HL-60/S4 treated with phorbol 12-myristate 13-acetate at 8.2 ng/mL for 4 days and 3 days (cell line): Measurements from ENCODE around the gene DNAJC13.
"Not testable (repeated sequence)": the region's sequence is repeated elsewhere in the genome, so short reads cannot be mapped to it uniquely, and the experiment has no call there.

Experiments
- in situ Hi-C: fragments of 300-500 bp; cut with MboI; formaldehyde crosslinking; loops from 2 replicates; pipeline ENCODE4 v1.15.0; 2022; ENCODE audit warnings: low sequenced_read_pairs

Gene DNAJC13, protein sequence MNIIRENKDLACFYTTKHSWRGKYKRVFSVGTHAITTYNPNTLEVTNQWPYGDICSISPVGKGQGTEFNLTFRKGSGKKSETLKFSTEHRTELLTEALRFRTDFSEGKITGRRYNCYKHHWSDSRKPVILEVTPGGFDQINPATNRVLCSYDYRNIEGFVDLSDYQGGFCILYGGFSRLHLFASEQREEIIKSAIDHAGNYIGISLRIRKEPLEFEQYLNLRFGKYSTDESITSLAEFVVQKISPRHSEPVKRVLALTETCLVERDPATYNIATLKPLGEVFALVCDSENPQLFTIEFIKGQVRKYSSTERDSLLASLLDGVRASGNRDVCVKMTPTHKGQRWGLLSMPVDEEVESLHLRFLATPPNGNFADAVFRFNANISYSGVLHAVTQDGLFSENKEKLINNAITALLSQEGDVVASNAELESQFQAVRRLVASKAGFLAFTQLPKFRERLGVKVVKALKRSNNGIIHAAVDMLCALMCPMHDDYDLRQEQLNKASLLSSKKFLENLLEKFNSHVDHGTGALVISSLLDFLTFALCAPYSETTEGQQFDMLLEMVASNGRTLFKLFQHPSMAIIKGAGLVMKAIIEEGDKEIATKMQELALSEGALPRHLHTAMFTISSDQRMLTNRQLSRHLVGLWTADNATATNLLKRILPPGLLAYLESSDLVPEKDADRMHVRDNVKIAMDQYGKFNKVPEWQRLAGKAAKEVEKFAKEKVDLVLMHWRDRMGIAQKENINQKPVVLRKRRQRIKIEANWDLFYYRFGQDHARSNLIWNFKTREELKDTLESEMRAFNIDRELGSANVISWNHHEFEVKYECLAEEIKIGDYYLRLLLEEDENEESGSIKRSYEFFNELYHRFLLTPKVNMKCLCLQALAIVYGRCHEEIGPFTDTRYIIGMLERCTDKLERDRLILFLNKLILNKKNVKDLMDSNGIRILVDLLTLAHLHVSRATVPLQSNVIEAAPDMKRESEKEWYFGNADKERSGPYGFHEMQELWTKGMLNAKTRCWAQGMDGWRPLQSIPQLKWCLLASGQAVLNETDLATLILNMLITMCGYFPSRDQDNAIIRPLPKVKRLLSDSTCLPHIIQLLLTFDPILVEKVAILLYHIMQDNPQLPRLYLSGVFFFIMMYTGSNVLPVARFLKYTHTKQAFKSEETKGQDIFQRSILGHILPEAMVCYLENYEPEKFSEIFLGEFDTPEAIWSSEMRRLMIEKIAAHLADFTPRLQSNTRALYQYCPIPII (N-terminal part only)

DNA sequence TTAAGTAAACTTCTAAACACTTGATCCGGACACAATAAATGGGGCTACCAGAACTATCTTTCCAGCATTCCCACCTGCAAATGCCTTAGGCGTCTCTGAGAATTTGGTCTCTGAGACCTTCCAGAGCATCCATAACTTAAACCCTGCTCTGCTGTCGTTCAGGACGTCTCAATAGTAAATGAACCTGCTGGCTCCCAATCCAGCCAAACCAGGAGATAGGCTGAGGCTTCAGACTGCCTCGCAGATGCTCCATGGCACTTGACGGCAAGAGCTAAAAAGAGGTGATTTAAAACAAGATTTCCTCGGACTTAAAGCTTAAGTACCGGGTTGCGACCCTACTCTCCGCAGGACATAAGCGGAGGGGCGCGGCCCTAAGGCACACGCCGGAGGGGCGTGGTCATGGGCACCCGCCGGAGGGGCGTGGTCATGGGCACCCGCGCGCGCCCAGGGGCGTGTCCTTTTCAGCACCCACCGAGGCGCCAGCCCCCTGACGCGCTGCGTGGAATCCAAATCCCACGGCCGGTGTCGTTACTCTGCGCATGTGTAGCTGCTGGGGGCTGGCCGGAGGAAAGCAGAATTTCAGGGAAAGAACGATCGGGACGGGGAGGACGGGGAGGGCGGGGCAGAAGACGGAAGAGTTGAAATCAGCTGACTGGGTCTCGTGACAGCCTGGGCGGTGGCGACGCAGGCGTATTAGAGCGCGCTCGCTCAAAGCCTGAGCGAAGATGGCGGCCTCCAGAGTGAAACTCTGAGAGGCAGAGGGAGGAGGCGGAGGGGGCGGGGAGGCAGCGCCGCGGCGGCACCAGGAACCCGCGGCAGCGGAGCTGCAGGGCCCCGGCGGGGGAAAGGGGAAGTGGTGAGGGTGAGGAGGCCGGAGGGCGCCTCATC lies at the start of gene DNAJC13:
Gene DNAJC13 (plus strand): TSS at position 696 of the 888 bp plus-strand sequence. CDS start 17,049 bp downstream, outside the sequence.
- in situ Hi-C loops = no loop called here

DNA sequence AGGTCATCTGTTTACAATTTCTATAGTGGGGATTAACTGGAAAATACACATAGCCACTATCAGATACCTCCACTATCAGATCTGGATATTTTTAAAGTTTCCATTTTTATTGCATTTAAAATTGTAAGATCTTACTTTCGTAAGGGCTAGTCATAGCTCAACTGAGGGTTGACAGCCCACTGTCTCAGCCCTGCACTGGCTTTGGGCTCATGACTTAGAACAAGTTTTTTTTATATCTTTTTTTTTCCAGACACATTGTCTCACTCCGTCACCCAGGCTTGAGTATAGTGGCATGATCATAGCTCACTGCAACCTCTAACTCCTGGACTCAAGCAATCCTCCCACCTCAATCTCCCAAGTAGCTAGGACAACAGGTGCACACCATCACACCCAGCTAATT lies 48.8 kb upstream of the DNAJC13 start:
- in situ Hi-C loops = no loop called here

DNA sequence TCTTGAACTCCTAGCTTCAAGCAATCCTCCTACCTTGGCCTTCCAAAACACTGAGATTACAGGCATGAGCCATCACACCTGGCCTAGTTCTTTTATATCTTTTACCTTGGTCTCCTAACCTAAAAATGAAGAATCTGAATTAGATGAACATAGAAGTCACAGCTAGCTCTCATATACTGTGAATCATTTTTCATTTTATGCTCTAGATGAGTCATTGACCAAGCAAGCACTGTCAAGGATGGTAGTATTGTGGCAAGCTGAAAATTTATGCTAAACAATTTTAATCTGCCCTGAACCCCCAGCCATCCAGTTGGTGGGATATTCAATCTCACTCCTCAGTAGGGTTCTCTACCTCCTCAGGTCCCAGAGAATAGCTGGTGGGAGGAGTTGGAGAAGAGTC lies 48.3 kb upstream of the DNAJC13 start:
- in situ Hi-C loops = no loop called here

DNA sequence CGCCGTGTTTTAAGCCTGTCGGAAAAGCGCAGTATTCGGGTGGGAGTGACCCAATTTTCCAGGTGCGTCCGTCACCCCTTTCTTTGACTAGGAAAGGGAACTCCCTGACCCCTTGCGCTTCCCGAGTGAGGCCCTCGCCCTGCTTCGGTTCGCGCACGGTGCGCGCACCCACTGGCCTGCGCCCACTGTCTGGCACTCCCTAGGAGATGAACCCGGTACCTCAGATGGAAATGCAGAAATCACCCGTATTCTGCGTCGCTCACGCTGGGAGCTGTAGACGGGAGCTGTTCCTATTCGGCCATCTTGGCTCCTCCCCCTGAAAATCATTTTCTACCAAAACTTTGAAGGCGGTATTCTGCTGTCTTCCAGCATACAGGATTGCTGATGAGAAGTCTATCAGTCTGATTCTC lies 40.4 kb upstream of the DNAJC13 start:
- in situ Hi-C loops = not testable (repeated sequence)

DNA sequence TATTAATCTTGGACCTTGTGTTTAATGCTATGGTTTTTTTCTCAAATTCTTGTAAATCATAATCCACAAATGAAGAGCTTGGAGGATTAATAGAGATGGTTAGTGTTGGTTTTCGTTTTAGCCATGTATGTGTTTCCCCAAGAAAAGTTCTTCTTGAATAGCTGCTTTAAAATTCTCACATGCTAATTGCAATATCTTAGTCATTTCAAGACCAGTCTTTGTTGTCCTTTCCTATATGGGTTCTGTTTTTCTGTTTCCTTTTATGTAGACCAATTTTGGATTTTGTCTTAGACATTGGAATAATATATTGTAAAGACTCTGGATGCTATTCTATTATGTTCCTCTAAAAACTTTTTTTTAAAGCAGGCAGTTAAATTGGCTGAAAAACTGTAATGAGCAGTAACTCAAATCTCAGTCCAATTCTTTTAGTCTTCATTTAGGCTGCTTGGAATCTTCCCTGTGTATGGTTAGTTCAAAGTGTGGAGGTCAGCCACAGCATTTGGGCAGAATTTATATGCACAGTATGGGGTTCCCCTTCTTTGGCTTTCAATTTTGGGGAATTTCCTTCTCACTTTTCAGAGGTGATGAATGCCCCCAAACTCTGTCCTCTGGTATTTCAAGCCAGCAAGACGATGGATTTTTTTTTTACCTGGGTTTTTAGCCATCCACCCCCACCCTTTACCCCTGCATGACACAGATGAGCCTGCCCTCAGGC lies 39.1 kb upstream of the DNAJC13 start:
- in situ Hi-C loops = no loop called here

DNA sequence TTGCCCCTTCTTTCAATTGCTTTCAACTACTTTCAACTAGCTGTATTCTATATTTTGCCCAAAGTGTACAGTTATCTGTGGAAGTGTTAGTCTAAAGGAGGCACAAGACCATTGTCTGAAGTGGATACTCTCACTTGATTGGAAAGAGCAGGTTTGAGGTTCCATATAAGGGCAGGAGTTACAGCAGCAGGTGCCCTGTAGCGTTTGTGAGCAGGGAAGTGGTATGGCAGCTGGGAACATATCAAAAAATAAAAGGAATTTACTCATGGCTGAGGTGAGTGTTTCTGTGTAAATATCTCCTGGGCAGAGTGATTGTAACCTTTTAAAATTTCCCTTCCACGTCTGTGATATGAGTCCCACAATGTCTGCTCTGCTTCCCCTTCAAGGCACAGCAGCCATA lies 38.5 kb upstream of the DNAJC13 start:
- in situ Hi-C loops = no loop called here

DNA sequence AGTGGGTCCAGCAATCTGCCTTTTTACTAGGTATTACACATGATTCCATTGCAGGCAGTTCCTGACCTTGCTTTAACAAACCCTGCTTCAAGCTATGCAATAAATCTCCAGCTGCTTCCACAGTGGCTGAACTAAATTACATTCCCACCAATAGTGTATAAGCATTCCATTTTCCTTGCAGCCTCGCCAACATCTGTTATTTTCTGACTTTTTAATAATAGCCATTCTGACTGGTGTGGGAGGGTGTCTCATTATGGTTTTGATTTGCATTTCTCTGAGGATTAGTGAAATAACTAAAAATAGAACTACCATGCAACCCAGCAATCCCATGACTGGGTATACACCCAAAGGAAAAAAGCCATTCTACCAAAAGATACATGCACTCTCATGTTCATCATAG lies 36.4 kb upstream of the DNAJC13 start:
- in situ Hi-C loops = no loop called here

DNA sequence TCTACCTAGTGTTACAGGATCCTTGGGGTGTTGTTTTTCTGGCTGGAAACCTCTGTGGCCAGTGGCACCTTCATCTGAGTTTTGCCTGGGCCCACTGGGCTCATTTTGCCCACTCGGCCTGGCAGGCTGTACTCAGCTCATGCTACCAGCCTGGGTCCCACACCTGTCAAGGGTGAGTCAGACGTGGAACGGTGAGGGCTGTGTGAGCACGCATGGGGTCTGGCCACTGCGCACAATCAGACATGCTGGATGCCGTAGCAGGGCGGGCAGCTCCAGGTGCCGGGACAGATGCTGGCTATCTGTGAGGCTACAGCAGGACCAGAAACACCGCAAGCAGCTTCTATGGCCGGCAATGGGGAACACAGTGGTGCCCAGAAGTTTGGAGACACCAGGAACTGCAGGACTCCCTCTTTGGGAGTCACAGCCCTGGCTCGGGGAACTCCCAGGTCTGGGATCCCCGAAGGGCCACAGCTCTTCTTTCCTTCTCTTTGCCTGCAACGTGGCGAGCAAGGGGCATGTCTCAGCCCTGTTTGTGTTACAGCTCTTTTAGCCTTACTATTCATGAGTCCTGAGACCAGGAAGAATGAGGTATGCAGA lies 35.9 kb upstream of the DNAJC13 start:
- in situ Hi-C loops = no loop called here

DNA sequence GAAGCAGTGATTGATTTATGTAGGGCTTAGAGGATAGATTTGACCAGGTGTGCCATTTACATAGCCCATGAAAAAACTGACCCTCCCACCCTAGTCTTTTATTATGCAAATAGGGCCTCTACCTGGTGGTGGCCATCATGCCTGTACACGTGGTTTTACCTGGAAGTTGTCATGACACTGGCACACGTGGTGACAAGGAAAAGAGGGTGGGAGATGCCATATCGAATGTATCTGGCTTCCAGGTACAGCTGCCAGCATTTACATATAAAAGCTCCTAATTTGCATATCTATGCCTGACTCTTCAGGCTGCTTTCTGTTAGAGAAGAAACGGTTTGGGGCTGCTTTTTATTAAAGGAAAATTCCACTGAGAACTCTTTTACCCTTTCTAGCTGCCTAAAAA lies 35.0 kb upstream of the DNAJC13 start:
- in situ Hi-C loops = no loop called here

DNA sequence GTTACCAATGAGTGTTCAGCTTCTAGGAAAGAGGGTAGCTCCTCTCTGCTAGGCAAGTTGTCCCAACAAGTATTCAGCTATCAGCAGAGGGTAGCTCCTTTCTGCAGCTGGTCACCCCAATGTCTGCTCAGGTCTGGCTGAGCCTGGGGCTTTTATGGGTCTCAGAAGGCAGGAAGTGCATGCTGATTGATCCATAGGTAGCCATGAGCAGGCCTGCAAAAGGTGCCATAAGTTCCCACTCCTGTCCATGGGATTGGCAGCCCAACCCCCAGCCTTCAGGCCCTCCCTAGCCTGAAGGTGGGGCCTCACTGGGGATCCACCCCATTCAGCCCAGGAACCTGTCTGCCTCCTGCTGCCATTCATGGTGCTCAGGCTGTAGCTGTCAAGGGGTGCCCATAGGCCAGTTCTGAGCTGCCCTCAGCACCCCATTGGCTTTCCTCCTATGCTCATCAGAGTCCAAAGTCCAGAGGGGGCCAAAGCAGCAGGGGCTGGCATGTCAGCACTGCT lies 34.6 kb upstream of the DNAJC13 start:
- in situ Hi-C loops = no loop called here

DNA sequence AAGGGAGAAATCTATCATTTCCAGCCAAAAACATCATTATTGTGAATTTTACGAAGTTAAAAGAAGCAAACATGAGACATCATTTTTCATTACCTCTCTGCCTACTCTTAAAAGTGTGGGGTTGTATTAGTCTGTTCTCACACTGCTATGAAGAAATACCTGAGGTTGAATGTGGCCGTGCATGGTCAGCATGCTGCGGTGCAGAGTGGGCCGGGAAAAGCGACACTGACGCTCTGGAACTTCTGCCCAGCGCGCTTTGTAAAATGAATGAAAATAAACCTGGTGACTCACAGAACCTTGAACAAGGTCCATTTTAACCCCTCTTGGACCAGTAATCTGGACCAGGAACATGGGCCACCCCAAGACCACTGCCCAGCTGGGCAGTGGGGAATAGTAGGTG lies 31.0 kb upstream of the DNAJC13 start:
- in situ Hi-C loops = no loop called here

DNA sequence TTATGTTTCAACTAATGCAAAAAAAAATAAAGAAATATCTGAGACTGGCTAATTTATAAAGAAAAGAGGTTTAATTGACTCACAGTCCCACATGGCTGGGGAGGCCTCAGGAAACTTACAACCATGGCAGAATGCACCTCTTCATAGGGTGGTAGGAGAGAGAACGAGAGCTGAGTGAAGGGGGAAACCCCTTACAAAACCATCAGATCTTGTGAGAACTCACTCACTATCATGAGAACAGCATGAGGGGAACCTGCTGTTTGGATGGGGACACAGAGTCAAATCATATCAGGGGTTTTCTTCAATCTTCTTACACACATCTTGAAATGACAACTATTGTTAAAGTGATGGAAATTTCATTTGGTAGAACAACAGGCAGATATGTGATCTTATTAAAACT lies 24.6 kb upstream of the DNAJC13 start:
- in situ Hi-C loops = not testable (repeated sequence)

DNA sequence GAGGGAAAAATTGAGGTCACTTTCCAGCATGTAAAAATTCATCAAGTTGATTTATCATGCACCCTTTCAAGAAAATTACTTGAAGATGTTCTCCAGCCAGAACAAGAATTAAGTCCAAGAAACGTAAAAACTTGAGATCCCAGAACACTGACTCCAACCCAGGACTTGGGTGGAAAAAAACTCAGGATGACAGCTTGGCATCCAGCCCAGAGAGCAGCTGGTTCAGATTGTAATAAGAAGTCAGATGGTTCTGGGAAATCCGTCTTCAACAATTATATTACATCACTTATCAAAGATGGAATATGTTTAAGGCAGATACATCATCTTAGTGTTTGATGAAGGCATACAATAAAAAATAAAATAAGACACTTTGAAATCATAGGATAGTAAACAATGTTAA lies 23.0 kb upstream of the DNAJC13 start:
- in situ Hi-C loops = no loop called here

DNA sequence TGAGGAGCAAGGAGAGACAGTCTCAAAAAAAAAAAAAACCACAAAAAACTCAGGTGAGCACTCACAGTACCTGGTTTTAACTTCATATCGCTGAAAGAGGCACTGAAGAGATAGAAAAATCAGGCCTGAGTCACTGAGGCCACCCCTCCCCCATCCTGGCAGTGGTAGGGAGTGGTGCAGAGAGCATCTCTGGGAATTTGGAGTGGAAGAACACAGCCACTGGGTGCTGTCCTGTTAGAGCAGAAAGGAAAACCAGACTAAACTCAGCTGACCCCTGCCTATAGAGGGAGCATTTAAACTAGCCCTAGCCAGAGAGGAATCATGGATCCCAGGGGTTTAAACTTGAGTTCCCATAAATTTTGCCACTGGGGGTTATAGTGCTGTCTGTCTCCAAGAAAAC lies 22.2 kb upstream of the DNAJC13 start:
- in situ Hi-C loops = no loop called here

DNA sequence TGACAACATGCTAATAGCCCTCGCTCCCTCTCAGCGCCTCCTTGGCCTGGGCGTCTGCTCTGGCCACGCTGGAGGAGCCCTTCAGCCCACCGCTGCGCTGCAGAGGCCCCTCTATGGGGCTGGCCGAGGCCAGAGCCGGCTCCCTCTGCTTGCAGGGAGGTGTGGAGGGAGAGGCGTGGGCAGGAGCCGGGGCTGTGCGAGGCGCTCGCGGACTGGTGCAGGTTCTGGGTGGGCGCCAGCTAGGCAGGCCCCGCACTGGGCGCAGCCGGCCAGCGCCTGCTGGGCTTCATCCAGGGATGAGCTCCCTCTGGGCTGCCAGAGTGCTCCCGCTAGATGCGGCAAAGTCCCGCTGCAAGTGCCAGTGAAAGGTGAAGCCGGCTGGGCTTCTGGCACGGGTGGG lies 21.0 kb upstream of the DNAJC13 start:
- in situ Hi-C loops = no loop called here

DNA sequence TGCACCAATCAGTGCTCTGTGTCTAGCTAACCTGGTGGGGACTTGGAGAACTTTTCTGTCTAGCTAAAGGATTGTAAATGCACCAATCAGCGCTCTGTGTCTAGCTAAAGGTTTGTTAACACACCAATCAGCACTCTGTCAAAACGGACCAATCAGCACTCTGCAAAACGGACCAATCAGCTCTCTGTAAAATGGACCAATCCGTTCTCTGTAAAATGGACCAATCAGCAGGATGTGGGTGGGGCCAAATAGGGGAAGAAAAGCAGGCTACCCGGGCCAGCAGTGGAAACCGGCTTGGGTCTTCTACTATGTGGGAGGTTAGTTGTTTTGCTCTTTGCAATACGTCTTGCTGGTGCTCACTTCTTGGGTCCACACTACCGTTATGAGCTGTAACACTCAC lies 20.5 kb upstream of the DNAJC13 start:
- in situ Hi-C loops = not testable (repeated sequence)

DNA sequence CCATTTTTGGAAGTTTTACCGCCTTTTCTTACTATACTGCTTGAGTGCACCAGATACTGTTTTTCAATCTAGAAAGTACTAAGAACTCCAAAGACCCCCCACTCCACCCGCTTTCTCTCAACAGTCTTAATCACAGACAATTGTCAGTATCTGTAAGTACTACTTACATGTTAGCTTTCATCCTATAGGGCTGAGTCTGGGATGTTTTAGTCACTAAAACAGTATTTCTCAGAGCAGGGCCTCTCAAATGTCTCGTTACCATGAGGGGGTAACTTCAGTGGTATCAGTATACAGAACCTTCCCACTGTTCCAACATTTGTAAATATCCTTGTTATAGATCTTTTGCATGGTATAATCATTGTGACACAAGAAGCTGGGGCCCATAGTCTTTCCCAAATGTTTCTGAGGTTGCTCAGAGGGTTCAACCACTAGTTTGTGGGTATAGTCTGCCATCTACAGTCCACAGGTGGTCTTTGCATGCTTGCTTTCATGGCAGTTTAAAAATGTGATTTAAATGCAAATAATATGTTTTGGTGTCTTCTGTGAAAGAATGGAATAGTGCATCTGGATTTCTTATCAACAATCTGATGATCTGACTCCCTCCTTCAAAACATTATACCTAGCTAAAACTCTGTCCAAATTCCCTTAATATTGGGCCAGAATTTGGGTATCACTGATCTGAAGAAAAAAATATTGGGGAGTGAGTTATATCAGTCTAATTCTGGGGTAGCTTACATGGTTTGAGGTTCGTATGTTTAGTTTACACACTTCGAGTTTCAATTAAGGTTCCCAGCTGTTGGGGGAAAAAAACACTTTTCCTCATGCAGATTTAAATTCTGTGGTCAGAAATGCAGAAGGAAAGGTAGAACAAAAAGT lies 18.0 kb upstream of the DNAJC13 start:
- in situ Hi-C loops = no loop called here

DNA sequence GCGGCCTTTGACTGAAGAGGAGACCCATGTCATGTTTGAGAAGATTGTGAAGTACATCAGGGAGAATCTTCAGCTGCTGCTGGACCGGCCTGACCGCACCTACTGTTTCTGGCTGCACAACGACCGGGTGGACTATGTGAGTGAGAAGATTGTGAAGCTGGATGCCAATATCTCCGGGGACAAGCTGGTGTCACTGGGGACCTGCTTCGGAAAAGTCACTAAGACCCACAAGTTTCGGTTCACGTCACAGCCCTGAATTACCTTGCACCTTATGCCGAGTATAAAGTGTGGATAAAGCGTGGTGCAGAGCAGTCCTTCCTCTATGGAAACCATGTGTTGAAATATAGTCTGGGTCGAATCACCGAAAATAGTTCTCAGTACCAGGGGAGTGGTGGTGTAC lies 16.0 kb upstream of the DNAJC13 start:
- in situ Hi-C loops = no loop called here
